SU-DHL-6 (cell line): Measurements from ENCODE around the gene WNK4.

Experiments
- EZH2phosphoT487 ChIP-seq: fragments of 200-600 bp; sonication (generic), shearing (Covaris generic); conservative IDR thresholded peaks from 2 replicates; pipeline ENCODE4 v1.6.1; 2018; ENCODE audit warnings: mild to moderate bottlenecking, antibody characterized with exemption, low read length, moderate library complexity, mixed read lengths
- TF ChIP-seq, protein P1 (sequence below): fragments of 200-600 bp; sonication (generic); IDR thresholded peaks from one replicate; pipeline ENCODE4 v1.5.1; 2017; ENCODE audit warnings: antibody characterized with exemption, mild to moderate bottlenecking, low read length, moderate library complexity; ENCODE audit not compliant: insufficient read depth, poor library complexity, severe bottlenecking

DNA sequence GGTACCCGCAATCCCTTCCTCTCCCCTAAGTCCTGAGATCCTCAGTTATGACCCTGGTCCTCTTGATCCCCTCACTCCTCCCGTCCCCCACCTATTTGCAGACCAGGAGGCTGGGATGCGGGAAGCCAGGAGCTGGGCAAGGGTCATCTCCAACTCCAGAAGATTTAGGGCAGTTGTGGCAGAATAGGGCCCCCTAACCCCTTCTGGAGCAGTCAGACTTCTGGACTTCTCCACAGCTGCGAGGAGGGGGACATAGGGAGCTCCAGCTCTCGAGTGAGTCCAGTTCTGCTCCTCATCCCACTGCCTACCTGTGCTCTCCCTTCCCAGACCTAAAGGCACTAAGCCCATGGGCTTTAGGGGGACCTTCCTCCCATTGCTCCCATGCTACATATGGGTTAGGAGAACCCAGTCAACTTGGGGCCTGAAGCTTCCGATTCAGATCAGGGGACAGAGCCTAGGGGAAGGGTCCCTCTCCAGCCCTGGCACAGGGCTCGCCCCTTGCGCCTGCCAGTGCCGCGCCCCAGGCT is 1.3 kb downstream of the WNK4 start:
- TF ChIP-seq, protein P1, sequence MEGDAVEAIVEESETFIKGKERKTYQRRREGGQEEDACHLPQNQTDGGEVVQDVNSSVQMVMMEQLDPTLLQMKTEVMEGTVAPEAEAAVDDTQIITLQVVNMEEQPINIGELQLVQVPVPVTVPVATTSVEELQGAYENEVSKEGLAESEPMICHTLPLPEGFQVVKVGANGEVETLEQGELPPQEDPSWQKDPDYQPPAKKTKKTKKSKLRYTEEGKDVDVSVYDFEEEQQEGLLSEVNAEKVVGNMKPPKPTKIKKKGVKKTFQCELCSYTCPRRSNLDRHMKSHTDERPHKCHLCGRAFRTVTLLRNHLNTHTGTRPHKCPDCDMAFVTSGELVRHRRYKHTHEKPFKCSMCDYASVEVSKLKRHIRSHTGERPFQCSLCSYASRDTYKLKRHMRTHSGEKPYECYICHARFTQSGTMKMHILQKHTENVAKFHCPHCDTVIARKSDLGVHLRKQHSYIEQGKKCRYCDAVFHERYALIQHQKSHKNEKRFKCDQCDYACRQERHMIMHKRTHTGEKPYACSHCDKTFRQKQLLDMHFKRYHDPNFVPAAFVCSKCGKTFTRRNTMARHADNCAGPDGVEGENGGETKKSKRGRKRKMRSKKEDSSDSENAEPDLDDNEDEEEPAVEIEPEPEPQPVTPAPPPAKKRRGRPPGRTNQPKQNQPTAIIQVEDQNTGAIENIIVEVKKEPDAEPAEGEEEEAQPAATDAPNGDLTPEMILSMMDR: no peak
- no peak for TF ChIP-seq EZH2phosphoT487
